Measurements from ENCODE around the gene NR3C1.

- TF ChIP-seq ARNTL (CRISPR knock-in tag; IDR thresholded peaks at IDR 0.05; ENCODE audit: borderline replicate concordance, low read depth) (no peak), BACH2 (CRISPR knock-in tag; IDR thresholded peaks at IDR 0.05; ENCODE audit: borderline replicate concordance) (no peak), ZNF70 (CRISPR knock-in tag; IDR thresholded peaks at IDR 0.05) (no peak), RARB (CRISPR knock-in tag; IDR thresholded peaks at IDR 0.05) (no peak)
Observed at GRCh38 chr5:143383988-143384387, 19.5 kb downstream of the NR3C1 start.

Data from SK-N-SH treated with all-trans-retinoic acid at 6 μM for 48 hours (cell line).